GM21447 (cell line): ENCODE data around the gene POLR2B.
"Not testable (repeated sequence)": the region's sequence is repeated elsewhere in the genome, so short reads cannot be mapped to it uniquely, and the experiment has no call there.

ENCODE experiments used
- ATAC-seq: cut with Tn5 transposase; IDR thresholded peaks from one replicate; pipeline ENCODE4 v1.9.1; 2021; ENCODE audit not compliant: unreplicated experiment

POLR2B gene

DNA sequence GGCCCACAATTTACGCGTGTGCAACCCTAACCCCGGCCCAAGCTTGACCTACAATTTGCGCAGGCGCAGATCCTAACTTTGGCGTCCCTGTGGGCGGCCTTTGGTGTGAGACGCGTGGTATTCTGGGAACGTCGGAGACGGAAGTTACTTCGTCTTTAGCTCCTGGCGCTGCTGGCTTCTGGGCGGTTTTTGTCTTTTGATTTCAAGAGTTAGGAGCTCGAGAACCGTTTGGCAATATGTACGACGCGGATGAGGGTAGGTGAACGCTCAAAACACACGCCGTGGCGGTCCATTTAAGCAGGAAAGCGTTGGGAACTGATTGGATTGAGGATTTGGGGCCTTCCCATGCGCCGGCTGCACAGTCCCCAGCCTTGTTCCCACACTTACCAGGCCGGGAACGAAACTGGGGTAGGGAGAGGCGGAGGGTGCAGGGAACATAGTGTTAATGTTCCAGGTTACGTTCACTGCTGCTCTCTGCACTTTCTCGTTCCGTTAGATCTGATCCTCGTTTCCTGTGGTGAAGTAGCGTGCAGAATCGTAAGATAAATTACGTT, at the start of gene POLR2B:
TSS of gene POLR2B (plus strand) at position 147 of the 554 bp plus-strand sequence. CDS start at position 237, 90 bp downstream.
- peak; percentile 49 for ATAC-seq

DNA sequence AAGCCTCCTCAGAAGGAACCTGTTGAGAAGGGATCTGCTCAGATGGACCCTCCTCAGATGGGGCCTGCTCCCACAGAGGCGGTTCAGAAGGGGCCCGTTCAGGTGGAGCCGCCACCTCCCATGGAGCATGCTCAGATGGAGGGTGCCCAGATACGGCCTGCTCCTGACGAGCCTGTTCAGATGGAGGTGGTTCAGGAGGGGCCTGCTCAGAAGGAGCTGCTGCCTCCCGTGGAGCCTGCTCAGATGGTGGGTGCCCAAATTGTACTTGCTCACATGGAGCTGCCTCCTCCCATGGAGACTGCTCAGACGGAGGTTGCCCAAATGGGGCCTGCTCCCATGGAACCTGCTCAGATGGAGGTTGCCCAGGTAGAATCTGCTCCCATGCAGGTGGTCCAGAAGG, 48.1 kb upstream of the POLR2B start:
- ATAC-seq = no peak

DNA sequence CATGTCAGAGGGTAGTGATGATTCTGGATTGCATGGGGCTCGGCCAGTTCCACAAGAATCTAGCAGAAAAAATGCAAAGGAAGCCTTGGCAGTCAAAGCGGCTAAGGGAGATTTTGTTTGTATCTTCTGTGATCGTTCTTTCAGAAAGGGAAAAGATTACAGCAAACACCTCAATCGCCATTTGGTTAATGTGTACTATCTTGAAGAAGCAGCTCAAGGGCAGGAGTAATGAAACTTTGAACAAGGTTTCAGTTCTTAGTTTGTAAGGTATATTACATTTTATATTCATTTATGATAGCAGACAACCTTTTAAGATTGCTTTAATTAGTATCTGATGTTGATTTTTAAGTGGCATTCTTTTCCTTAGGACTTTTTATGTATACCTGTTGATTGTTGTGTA, 46.8 kb upstream of the POLR2B start:
- ATAC-seq = no peak

DNA sequence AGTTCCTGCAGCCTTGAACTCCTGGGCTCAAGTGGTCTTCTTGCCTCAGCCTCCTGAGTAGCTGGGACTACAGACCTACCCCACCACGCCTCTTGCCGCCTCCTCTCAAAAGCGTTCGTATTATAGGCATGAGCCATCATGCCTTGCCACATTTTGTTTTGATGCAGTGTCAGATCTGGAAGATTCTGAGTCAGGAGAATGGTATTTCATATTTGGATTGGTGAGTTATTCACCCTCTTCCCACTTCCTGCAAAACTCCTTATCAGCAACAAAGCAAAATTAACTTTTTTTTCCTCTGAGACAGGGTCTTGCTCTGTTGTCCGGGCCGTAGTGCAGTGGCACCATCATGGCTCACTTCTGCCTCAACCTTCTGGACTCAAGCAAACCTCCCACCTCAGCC, 41.4 kb upstream of the POLR2B start:
- ATAC-seq = no peak

DNA sequence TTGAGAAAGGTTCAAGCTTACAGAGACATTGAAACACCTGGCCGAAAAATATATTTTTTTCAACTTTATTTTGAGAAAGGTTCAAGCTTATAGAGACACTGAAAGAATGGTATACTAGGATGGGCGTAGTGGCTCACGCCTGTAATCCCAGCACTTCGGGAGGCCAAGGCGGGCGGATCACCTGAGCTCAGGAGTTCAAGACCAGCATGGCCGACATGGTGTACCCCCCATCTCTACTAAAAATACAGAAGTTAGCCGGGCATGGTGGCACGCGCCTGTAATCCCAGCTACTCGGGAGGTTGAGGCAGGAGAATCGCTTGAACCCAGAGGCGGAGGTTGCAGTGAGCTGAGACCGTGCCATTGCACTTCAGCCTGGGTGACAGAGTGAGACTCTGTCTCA, 38.9 kb upstream of the POLR2B start:
- not testable (repeated sequence) for ATAC-seq

DNA sequence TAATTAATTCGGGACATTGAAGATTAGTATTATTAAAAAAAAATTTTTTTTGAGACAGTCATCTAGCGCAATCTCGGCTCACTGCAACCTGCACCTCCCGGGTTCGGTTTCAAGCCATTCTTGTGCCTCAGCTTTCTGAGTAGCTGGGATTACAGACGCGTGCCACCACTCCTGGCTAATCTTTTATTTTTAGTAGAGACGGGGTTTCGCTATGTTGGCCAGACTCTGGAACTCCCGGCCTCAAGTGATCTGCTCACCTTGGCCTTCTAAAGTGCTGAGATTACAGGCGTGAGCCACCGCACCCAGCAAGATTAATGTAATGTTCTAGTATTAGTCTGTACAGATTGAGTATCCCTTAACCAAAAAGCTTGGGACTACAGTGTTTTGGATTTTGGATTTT, 38.3 kb upstream of the POLR2B start:
- ATAC-seq = no peak

DNA sequence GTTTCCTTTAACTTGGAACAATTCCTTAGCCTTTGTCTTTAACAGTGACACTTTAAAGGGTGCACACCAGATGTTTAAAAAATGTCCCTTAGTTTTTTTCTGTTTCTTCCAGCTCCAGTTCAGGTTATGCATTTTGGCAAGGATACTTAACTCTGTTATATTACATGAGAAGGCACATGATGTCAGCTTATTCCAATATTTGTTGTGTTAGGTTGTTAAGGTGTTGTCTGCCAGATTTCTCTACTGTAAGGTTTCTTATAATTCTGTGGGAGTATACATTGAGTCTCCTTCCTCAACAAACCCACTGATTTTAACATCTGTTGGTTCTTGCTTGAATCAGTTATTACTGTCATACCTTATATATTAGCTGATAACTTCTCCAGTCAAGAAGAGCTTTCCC, 37.7 kb upstream of the POLR2B start:
- ATAC-seq = no peak

DNA sequence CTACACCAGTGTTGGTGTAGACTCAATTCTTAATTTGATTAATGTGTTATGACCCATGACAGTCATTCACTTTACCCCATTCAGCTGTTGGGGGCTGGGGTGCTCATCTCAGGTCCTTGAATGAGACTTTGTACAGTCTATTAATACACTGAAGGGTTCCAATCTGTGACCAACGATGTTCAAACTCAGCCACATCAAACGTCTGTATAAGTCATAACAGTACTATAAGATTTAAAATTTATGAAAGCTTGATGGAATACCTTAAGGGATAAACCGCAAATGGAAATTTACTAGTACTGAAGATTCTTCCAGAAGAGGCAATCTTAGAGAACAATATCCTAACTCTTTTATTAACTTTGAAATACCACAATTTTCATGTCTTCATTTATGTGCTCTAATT, 37.3 kb upstream of the POLR2B start:
- ATAC-seq = no peak

DNA sequence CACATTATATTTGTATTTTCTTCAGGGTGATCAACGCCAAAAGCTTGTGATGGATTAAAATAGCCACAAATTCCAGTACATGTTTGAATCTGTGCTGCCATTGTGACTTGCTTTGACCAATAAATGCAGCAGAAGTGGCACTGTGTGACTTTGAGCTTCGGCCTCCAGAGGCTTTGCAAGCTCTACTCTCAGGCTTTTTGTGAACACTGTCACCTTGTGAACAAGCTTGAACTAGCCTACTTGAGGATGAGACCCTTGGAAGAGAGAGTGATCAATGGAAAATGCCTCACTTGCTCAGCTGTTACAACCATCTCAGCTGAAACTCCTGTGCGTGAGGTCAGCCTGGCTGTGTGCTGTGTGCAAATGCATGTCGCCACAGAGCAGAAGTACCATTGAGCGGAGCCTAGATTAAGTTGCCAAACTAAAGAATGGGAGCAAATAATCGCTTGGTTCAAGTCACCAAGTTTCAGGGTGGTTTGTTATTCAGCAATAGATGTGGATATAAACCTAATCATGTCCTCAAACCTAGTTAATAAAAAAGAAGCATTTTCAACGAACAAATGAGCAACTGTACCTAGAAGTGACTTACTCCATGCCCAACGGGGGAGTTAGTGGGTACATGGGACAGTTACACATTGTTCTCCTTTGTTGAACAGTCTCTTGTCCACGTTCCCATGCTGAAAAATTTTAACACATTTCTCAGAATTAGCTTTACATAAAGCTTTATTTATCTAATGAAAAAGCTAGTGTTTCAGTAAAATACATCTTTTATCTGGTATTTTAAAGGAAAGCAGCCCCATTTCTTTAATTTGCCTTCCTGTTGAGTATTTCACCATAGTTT, 24.8 kb upstream of the POLR2B start:
- no peak for ATAC-seq

DNA sequence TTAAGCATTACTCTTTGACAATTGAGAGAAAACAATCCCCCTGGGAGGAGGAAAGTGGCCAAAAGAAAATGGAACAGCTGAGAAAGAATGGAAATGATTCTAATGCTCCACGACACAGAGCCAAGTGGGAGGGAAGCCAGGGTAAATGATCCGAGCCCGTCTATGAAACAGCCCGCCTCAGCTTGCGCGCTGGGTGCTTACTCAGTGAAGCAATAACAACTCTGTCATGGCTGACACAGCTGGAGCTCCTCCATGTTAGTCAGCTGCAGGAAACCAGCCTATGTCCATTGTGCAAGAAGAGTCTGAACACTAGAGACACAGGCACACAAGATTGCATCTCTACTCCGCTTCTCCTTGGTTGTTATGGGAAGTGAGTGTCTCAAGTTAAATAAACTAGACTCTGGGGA, 20.6 kb upstream of the POLR2B start:
- ATAC-seq = no peak

DNA sequence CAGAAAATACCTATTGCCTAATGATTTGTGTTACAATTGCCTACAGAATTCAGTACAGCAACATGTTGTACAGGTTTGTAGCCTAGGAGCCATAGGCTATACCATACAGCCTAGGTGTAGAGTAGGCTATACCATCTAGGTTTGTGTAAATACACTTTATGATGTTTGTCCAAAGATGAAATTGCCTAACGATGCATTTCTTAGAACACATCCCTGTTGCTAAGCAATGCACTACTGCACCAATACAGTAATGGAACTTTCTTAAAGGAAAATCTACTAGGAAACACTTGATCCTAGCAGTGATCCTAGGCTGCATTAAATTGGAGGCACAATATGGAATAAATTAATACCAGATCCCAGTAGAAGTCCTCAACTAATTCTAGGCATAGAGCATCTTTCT, 19.6 kb upstream of the POLR2B start:
- ATAC-seq = no peak

DNA sequence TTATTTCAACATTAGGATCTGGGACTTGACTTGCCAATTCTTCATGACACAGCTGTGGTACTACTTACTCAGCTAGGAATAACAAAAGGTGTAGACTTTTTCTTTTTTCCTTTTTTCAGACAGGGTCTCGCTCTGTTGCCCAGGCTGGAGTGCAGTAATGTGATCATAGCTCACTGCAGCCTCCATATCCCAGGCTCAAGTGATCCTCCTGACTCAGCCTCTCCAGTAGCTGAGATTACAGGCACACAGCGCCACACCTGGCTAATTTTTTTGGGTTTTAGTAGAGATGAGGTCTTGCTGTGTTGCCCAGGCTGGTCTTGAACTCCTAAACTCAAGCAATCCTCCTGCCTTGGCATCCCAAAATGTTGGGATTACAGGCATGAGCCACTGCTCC, 17.6 kb upstream of the POLR2B start:
- ATAC-seq = no peak

DNA sequence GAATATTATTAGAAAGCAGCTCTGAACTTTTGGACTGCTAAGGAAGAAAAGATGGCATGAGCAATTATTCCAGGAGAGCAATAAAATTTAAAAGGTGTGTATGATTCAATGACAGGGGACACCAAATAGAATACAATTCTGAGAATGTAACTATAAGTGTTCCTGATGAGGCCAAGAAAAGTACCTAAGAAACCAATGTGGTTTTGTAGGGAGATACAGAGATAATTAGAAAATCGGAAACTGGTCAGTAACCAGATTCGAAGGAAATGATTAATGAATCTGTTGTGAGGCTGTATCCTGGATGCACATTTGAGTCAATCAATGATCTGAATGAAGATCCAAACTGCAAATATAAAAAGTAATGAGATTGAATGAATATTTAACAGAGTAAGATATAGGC, 7.3 kb upstream of the POLR2B start:
- no peak for ATAC-seq

DNA sequence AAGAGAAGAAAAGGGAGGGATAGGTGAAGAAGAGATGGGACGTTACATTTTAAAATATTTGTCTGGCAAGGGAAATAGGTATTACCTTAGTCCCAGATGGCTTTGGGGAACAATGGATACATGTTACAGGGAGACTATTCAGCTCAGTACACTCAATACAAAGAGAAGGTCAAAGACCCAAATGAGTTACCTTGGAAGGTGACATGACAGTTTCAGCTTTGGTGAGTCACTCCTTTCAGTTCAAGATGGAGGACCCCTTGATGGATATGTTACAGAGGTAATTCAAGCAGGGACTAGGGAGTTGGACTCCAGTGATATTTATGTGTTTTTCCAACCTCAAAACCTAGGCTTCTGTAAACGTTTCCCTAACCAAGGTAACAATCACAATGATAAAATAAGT, 6.3 kb upstream of the POLR2B start:
- no peak for ATAC-seq

DNA sequence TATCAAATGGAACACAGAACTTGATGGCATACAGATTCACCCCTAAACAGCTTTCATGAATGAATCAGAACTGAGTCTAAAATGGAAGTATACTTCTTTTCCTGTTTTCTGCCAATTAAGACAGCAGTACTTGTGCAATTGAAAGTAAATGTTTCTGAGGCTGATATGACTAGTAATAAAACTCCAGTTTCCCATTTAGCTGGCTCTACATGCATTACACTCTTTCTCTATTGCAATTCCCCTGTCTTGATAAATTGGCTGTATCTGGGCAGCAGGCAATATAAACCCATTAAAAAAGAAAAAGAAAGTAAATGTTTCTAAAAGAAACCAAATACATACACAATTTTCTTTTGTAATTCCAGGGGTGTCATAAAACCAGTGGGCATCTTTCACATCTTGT, 5.9 kb upstream of the POLR2B start:
- ATAC-seq = no peak

DNA sequence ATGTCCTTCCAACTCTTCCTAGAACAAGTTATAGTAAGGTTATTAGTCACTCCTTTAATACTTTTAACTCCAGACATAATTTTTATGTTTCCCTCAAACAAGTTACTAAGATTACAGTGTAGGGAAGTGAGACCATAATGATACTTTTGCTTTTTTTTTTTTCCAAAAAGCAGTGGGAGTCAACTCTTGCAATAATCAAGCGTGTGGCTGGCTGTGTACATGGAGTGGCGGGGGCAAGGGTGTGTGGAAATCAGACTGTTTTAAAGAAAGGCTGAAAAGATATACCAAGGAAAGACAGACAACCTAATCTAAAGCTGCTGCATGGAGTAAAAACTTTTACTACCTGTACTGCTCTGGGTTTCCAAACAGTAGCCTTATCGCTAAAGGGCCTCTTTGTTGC, 5.4 kb upstream of the POLR2B start:
- no peak for ATAC-seq

DNA sequence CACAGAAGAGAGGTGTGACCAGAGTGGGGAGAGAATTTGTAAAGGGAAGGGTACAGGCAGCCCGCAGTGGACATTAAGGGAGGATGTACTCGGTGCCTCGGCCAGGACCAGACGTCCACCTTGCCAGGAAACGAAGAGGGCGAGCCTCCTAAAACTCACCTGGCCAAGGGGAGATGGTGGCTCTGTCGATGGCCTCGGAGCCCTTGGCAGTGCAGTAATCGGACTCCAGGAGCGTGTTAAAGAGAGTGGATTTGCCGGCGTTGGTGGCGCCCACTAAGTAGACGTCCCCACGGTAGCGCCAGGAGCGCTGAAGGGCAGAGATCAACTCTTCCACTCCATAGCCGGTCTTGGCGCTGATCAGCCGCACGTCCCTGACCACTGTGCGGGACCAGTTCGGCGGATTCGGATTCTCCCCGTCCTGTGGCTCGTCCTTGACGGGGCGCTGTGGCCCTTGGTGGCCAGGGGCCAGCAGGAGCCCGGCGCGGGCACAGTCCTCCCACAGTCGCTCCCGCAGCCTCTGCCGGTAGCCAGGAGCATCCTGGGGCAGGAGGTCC, 2.3 kb upstream of the POLR2B start:
- ATAC-seq = no peak

DNA sequence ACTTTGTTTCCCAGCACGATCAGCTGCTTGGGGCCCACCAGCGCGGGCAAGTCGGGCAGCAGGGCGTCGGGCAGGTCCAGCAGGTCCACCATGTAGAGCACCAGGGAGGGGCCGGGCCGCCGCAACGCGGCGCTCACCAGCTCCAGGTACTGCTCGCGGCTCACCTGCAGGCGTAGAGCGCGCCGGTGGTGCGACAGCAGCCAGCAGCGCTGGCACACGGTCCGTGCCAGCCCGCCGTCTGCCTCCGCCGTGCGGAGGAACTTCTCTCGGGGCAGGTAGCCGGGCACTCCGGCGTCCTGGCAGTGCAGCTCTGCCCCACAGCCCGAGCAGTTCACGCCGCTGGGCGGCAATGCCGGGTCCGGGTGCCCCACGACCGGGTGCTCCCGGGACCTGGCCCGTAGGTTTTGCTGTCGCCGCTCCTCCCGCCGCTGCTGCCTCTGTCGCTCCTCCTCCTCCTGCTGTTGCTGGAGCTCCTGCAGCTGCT, 1.8 kb upstream of the POLR2B start:
- peak; percentile 19 for ATAC-seq

DNA sequence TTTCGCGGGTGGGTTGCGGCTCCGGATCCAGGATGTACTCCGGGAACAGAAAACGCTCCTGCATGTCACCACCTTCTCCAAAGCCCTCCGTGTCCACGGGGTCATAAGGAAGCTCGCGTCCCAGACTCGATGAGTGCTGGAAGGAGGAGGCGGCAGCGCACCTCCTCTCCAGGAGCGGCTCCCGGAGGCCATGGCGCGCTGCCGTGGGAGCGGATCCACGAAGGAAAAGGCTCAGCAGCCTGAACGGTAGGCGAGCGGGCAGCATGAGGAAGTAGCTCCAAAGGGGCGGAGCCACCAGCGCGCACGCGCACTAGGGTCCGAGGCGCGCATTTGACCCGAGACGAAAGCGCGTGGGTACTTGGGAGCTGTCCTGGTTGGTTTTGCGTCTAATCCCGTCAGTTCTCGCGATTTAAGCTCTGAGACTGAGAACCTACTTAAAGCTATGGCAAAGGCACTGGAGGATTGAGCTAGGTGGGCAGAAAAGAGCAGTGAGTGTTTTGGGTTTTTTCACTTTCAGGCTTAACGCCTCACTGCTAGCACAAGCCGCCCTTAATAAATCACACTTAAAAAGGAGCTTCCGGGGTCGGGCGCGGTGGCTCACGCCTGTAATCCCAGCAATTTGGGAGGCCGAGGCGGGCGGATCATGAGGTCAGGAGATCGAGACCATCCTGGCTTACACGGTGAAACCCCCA, 1.2 kb upstream of the POLR2B start, which contains the start of gene NOA1:
TSS of gene NOA1 (minus strand) at position 286 of the 692 bp plus-strand sequence. CDS start at position 265, 21 bp downstream.
- peak; percentile 82 for ATAC-seq

DNA sequence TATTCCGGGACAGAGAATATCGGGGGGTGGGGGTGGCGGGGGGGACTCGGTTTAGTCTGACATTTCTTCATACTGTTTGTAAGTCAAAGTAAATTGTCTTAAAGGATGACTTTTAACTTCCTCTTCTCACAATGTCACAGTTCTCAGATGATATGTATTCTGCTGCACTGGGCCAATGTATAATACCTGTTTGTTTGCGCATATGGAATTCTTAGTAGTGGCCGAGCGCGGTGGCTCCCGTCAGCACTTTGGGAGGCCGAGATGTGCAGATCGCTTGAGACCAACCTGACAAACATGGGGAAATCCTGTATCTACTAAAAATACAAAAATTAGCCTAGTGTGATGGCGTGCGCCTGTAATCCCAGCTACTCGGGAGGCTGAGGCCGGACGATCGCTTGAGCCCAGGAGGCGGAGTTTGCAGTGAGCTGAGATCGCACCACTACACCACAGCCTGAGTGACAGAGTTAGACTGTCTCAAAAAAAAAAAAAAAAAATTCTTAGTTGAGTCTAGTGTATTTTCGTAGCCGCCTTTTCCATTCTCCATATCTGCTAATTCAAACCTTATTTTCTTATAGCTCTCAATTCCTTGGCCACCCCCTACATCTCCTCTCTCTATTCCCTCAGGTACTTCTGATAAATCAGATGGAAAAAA, 851 bp downstream of the POLR2B start:
- no peak for ATAC-seq

DNA sequence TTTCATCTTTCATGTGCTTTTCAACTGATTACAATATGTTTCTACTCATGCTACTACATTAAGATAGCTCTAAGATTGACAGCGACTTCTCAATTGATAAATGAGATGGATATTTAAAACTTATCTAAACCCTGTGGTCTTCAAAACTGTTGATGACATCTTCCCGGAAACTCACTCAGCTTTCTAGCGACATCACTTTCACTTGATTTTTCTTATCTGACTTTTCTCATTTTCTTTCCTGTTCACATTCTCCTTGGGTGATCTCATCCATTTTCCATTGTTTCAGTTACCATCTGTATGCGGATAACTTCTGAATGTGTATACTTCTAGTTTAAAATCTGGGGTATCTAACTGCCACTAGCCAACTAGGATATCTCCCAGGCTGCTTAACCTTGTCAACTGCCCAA, 3.1 kb downstream of the POLR2B start:
- no peak for ATAC-seq
